SK-N-SH treated with all-trans-retinoic acid at 6 μM for 48 hours (cell line): Measurements from ENCODE around the gene LRBA.

Experiments used
- ARNTL ChIP-seq: fragments of 450-650 bp; formaldehyde crosslinking; IDR thresholded peaks from 2 replicates; pipeline ENCODE4 v1.5.0; 2020; ENCODE audit warnings: low read depth, mild to moderate bottlenecking, moderate library complexity, borderline replicate concordance
- BACH2 ChIP-seq: fragments of 250-450 bp; sonication (Bioruptor Pico); IDR thresholded peaks from 2 replicates; pipeline ENCODE4 v1.9.0; 2021; ENCODE audit warnings: mild to moderate bottlenecking, borderline replicate concordance
- ESRRG ChIP-seq: fragments of 250-450 bp; sonication (Bioruptor Pico); IDR thresholded peaks from 2 replicates; pipeline ENCODE4 v1.6.1; 2021; ENCODE audit warnings: mild to moderate bottlenecking
- PATZ1 ChIP-seq: fragments of 250-450 bp; sonication (Bioruptor Pico); IDR thresholded peaks from 2 replicates; pipeline ENCODE4 v1.8.0; 2020; ENCODE audit warnings: mild to moderate bottlenecking, moderate library complexity, borderline replicate concordance
- POU6F1 ChIP-seq: fragments of 250-450 bp; sonication (Bioruptor Pico); IDR thresholded peaks from 2 replicates; pipeline ENCODE4 v1.8.0; 2021; ENCODE audit warnings: low read depth, mild to moderate bottlenecking, moderate library complexity, borderline replicate concordance
- PPARA ChIP-seq: fragments of 250-450 bp; sonication (Bioruptor Pico); IDR thresholded peaks from 2 replicates; pipeline ENCODE4 v1.5.0; 2020; ENCODE audit warnings: mild to moderate bottlenecking, borderline replicate concordance
- RARB ChIP-seq: fragments of 250-450 bp; sonication (Bioruptor Pico); IDR thresholded peaks from 2 replicates; pipeline ENCODE4 v1.8.0; 2021; ENCODE audit warnings: mild to moderate bottlenecking, moderate library complexity
- ZFP3 ChIP-seq: fragments of 250-450 bp; sonication (Bioruptor Pico); IDR thresholded peaks from 2 replicates; pipeline ENCODE4 v1.5.0; 2020; ENCODE audit warnings: mild to moderate bottlenecking, moderate library complexity
- ZNF8 ChIP-seq: fragments of 450-650 bp; formaldehyde crosslinking; IDR thresholded peaks from 2 replicates; pipeline ENCODE4 v1.5.0; 2020; ENCODE audit warnings: mild to moderate bottlenecking, moderate library complexity

GRCh38 chr4:150579551-150580234 lies 435.4 kb downstream of the LRBA start:
- TF ChIP-seq PPARA (no peak), ZFP3 (0 out of 2 replicates have a peak, but pooled peaks have one; percentile 12), PATZ1 (CRISPR knock-in tag) (no peak), ZNF8 (no peak), ESRRG (CRISPR knock-in tag) (no peak), RARB (CRISPR knock-in tag) (no peak), BACH2 (no peak), POU6F1 (CRISPR knock-in tag) (no peak), ARNTL (CRISPR knock-in tag) (no peak)
